DOHH2 (cell line): ENCODE results near the gene XPO6.

Source experiments
- H3F3A ChIP-seq: fragments of 200-600 bp; sonication (generic), shearing (Covaris generic); 2 replicates; pipeline ENCODE4 v1.6.0; 2016; ENCODE audit warnings: antibody characterized with exemption, mild to moderate bottlenecking; ENCODE audit not compliant: control insufficient read depth, insufficient read depth
- H3K27ac ChIP-seq: fragments of 200-600 bp; sonication (generic); 2 replicates; pipeline ENCODE4 v1.5.1; 2014; ENCODE audit warnings: low read depth, mild to moderate bottlenecking, low read length, moderate library complexity
- H3K27me3 ChIP-seq: fragments of 200-600 bp; sonication (generic); 2 replicates; pipeline ENCODE4 v1.6.1; 2014; ENCODE audit warnings: mild to moderate bottlenecking, low read length, mixed read lengths; ENCODE audit not compliant: control insufficient read depth
- H3K36me3 ChIP-seq: fragments of 200-600 bp; sonication (generic); 2 replicates; pipeline ENCODE4 v1.6.1; 2014; ENCODE audit warnings: mild to moderate bottlenecking, low read length, moderate library complexity, mixed read lengths; ENCODE audit not compliant: control insufficient read depth
- H3K4me1 ChIP-seq: fragments of 200-600 bp; sonication (generic); 2 replicates; pipeline ENCODE4 v1.6.1; 2014; ENCODE audit warnings: mild to moderate bottlenecking, low read length, mixed read lengths; ENCODE audit not compliant: control insufficient read depth
- H3K4me2 ChIP-seq: fragments of 200-600 bp; sonication (generic); 2 replicates; pipeline ENCODE4 v1.6.0; 2014; ENCODE audit warnings: mild to moderate bottlenecking, low read length, moderate library complexity
- H3K4me3 ChIP-seq: fragments of 200-600 bp; sonication (generic); 2 replicates; pipeline ENCODE4 v1.5.1; 2014; ENCODE audit warnings: mild to moderate bottlenecking, low read length, mixed read lengths
- H3K79me2 ChIP-seq: fragments of 200-600 bp; sonication (generic); 2 replicates; pipeline ENCODE4 v1.6.1; 2014; ENCODE audit warnings: mild to moderate bottlenecking, low read length, mixed read lengths; ENCODE audit not compliant: control insufficient read depth
- H3K9me2 ChIP-seq: fragments of 200-600 bp; sonication (generic); replicated peaks from 2 replicates; pipeline ENCODE4 v1.6.1; 2014; ENCODE audit warnings: mild to moderate bottlenecking, low read length, mixed read lengths; ENCODE audit not compliant: control insufficient read depth
- H3K9me3 ChIP-seq: fragments of 200-600 bp; sonication (generic); 2 replicates; pipeline ENCODE4 v1.6.1; 2014; ENCODE audit warnings: antibody characterized with exemption, low read length, mixed read lengths; ENCODE audit not compliant: control insufficient read depth, insufficient read depth
- H4K20me1 ChIP-seq: fragments of 200-600 bp; sonication (generic); 2 replicates; pipeline ENCODE4 v1.6.0; 2014; ENCODE audit warnings: low read depth, mild to moderate bottlenecking, antibody characterized with exemption, low read length, moderate library complexity; ENCODE audit not compliant: control insufficient read depth, insufficient read depth
- CTCF ChIP-seq: fragments of 200-600 bp; sonication (generic); IDR thresholded peaks from one replicate; pipeline ENCODE4 v1.5.1; 2014; ENCODE audit warnings: antibody characterized with exemption, mild to moderate bottlenecking, low read depth, low read length; ENCODE audit not compliant: poor library complexity, severe bottlenecking
- EZH2phosphoT487 ChIP-seq: fragments of 200-600 bp; sonication (generic); IDR thresholded peaks from 2 replicates; pipeline ENCODE4 v1.6.1; 2017; ENCODE audit warnings: borderline replicate concordance, mild to moderate bottlenecking, antibody characterized with exemption, low read length, moderate library complexity, mixed read lengths

The XPO6 gene

GRCh38 chr16:28195859-28196258, 15.9 kb downstream of the XPO6 start:
- Histone ChIP-seq H3F3A (peaks cover 17% of the 10 kb centered on the region), H3K9me2 (no peaks in the 10 kb centered on the region), H3K27me3 (no peaks in the 10 kb centered on the region), H3K4me2 (no peak overlapping the region), H3K27ac (no peak overlapping the region), H3K79me2 (peaks cover 99% of the 10 kb centered on the region), H3K4me3 (no peak overlapping the region), H3K36me3 (peaks cover 73% of the 10 kb centered on the region), H3K9me3 (no peaks in the 10 kb centered on the region), H3K4me1 (peaks cover 52% of the 10 kb centered on the region), H4K20me1 (peaks cover 15% of the 10 kb centered on the region)
- TF ChIP-seq CTCF (no peak), EZH2phosphoT487 (no peak)

- Histone ChIP-seq H3F3A (peaks cover 17% of the 10 kb centered on the region), H3K9me3 (no peaks in the 10 kb centered on the region), H3K27ac (peak overlapping the region; percentile 47), H3K36me3 (peaks cover 77% of the 10 kb centered on the region), H3K79me2 (peaks cover 99% of the 10 kb centered on the region), H3K4me2 (peak overlapping the region; percentile 80), H4K20me1 (peaks cover 21% of the 10 kb centered on the region), H3K27me3 (no peaks in the 10 kb centered on the region), H3K9me2 (no peaks in the 10 kb centered on the region), H3K4me1 (peaks cover 73% of the 10 kb centered on the region), H3K4me3 (peak overlapping the region; percentile 59)
- TF ChIP-seq EZH2phosphoT487 (no peak), CTCF (no peak)
These were observed 18.0 kb downstream of the XPO6 start for GRCh38 chr16:28193530-28194423.

GRCh38 chr16:28192806-28193529, 18.8 kb downstream of the XPO6 start:
- Histone ChIP-seq H3K4me3 (peak overlapping the region; percentile 59), H3K4me1 (peaks cover 81% of the 10 kb centered on the region), H3K36me3 (peaks cover 83% of the 10 kb centered on the region), H3K27me3 (no peaks in the 10 kb centered on the region), H3F3A (peaks cover 16% of the 10 kb centered on the region), H3K9me3 (no peaks in the 10 kb centered on the region), H3K27ac (peak overlapping the region; percentile 47), H4K20me1 (peaks cover 24% of the 10 kb centered on the region), H3K9me2 (no peaks in the 10 kb centered on the region), H3K4me2 (peak overlapping the region; percentile 80), H3K79me2 (peaks cover 99% of the 10 kb centered on the region)
- TF ChIP-seq CTCF, result peak; percentile 69
- no peak for TF ChIP-seq EZH2phosphoT487
